Lower lobe of right lung (tissue), 2 donors: ENCODE results near the gene LTB4R2. TPM values are rescaled to one million over a fixed set of nuclear protein-coding genes. Genes with fewer than 3 reads are reported as not detected.

Source experiments
- ATAC-seq, 2 donors: fragments of 200-7000 bp; cut with Tn5 transposase; one replicate each; pipeline ENCODE4 v1.9.1; 2020 to 2022; ENCODE audit warnings: mild to moderate bottlenecking in 2 of 2, moderate library complexity in 2 of 2
- DNase-seq: peaks from one replicate; pipeline ENCODE4 v3.0.0-alpha.2; 2020
- H3K27ac ChIP-seq: fragments of 200-600 bp; one replicate; pipeline ENCODE4 v1.8.0; 2022
- H3K27me3 ChIP-seq: fragments of 200-600 bp; one replicate; pipeline ENCODE4 v1.8.0; 2022; ENCODE audit warnings: low read depth
- H3K36me3 ChIP-seq: fragments of 200-600 bp; one replicate; pipeline ENCODE4 v1.8.0; 2022; ENCODE audit warnings: mild to moderate bottlenecking
- H3K4me1 ChIP-seq: fragments of 200-600 bp; one replicate; pipeline ENCODE4 v1.8.0; 2022
- H3K4me3 ChIP-seq: fragments of 200-600 bp; one replicate; pipeline ENCODE4 v1.8.0; 2022; ENCODE audit warnings: mild to moderate bottlenecking
- H3K9me3 ChIP-seq: fragments of 200-600 bp; one replicate; pipeline ENCODE4 v1.8.0; 2022
- intact Hi-C: fragments of 100-400 bp; cut with DNase I; formaldehyde crosslinking; loops from one replicate; pipeline ENCODE4 v1.11.0; 2022
- total RNA-seq: library from RNA; stranded (reverse); fragmentation: NEBNext Ultra II Directional; extraction: Animal tissue kit (Norgen Biotek cat#: 25700); gene quantifications from one replicate; pipeline ENCODE4 v1.2.1, GENCODE V29; 2021
- TF ChIP-seq, protein P1 (sequence below): fragments of 200-600 bp; IDR thresholded peaks from one replicate; pipeline ENCODE4 v1.8.0; 2022; ENCODE audit warnings: antibody characterized with exemption, mild to moderate bottlenecking
- donor health status: DM: no; HTN: yes; CAD: no; lungs with severe emphysema.

Gene LTB4R2
- total RNA-seq, 1 donor from 2014 or later = 5.9 TPM

DNA sequence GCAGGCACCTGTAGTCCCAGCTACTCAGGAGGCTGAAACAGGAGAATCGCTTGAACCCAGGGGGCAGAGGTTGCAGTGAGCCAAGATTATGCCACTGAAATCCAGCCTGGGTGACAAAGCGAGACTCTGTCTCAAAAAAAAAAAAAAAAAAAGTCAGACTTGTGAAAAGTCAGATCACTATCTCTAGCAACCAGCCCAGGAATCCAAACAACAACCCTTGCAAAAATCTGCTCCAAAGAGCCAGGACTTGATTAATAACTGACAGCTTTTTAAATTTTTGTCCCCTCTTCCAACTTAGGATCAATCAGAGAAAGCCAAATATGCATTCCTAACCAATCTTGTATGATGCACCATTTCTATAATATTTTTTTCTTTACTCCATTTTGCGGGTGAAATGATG lies 50.3 kb downstream of the LTB4R2 start:
- Histone ChIP-seq H3K4me1 (peaks cover 5% of the 10 kb centered on the region), H3K27ac (no peak overlapping the region), H3K4me3 (no peak overlapping the region), H3K36me3 (no peaks in the 10 kb centered on the region), H3K9me3 (no peaks in the 10 kb centered on the region), H3K27me3 (no peaks in the 10 kb centered on the region)
- intact Hi-C loops = loop anchor here (10.0 kb wide), 1 partner anchor 55 kb away; no protein-coding TSS in a partner anchor
- ATAC-seq (no peak), DNase-seq (no peak)
- TF ChIP-seq, protein P1, sequence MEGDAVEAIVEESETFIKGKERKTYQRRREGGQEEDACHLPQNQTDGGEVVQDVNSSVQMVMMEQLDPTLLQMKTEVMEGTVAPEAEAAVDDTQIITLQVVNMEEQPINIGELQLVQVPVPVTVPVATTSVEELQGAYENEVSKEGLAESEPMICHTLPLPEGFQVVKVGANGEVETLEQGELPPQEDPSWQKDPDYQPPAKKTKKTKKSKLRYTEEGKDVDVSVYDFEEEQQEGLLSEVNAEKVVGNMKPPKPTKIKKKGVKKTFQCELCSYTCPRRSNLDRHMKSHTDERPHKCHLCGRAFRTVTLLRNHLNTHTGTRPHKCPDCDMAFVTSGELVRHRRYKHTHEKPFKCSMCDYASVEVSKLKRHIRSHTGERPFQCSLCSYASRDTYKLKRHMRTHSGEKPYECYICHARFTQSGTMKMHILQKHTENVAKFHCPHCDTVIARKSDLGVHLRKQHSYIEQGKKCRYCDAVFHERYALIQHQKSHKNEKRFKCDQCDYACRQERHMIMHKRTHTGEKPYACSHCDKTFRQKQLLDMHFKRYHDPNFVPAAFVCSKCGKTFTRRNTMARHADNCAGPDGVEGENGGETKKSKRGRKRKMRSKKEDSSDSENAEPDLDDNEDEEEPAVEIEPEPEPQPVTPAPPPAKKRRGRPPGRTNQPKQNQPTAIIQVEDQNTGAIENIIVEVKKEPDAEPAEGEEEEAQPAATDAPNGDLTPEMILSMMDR = no peak

DNA sequence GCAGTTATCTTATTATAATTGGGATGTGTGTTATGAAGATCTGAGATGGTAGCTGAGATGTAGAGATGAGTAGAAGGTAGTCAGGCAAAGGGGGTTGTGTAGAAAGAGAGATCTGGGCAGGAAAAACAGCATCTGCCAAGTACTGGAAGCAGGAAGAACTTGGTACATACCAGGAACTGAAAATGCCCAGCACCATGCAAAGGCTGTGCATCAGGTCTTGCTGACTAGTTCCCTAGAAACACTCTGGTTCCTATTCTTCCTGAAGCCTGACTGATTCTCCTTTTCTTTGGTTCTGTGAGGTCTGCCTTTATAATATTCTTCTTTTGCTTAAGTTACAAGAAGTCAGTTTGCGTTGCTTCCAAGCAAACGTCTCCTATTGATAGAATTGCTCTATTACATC lies 51.4 kb downstream of the LTB4R2 start:
- intact Hi-C loops = loop anchor here (10.0 kb wide), 1 partner anchor 53 kb away; no protein-coding TSS in a partner anchor
- ATAC-seq = no peak

More for the DNA sequence above, 51.4 kb downstream of the LTB4R2 start:
- Histone ChIP-seq H3K36me3 (no peaks in the 10 kb centered on the region), H3K4me3 (no peak overlapping the region), H3K27ac (no peak overlapping the region), H3K27me3 (peaks cover 3% of the 10 kb centered on the region), H3K4me1 (peaks cover 15% of the 10 kb centered on the region), H3K9me3 (no peaks in the 10 kb centered on the region)
- DNase-seq = no peak
- TF ChIP-seq, protein P1 = no peak

Other genes with a start within 250 kb of the LTB4R2 start
- not detected for gene CPNE6, start 238.6 kb upstream of the LTB4R2 start, total RNA-seq
- 42.8 TPM for gene PCK2, start 215.8 kb upstream of the LTB4R2 start, total RNA-seq
- 64.9 TPM for gene DCAF11, start 195.4 kb upstream of the LTB4R2 start, total RNA-seq
- gene NRL, start 195.2 kb upstream of the LTB4R2 start, total RNA-seq = 2.0 TPM
- 0.97 TPM for gene FITM1, start 179.5 kb upstream of the LTB4R2 start, total RNA-seq
- gene PSME1, start 173.9 kb upstream of the LTB4R2 start, total RNA-seq = 198 TPM
- 9.3 TPM for gene EMC9, start 168.5 kb upstream of the LTB4R2 start, total RNA-seq
- 144 TPM for gene PSME2, start 163.5 kb upstream of the LTB4R2 start, total RNA-seq
- gene RNF31, start 162.6 kb upstream of the LTB4R2 start, total RNA-seq = 67.3 TPM
- gene IRF9, start 148.9 kb upstream of the LTB4R2 start, total RNA-seq = 158 TPM
- 18.4 TPM for gene REC8, start 138.1 kb upstream of the LTB4R2 start, total RNA-seq
- gene IPO4, start 121.3 kb upstream of the LTB4R2 start, total RNA-seq = 18.3 TPM
- 48.9 TPM for gene TM9SF1, start 114.7 kb upstream of the LTB4R2 start, total RNA-seq
- 0.74 TPM for gene TSSK4, start 104.4 kb upstream of the LTB4R2 start, total RNA-seq
- 41.9 TPM for gene CHMP4A, start 96.7 kb upstream of the LTB4R2 start, total RNA-seq
- 13.3 TPM for gene MDP1, start 94.1 kb upstream of the LTB4R2 start, total RNA-seq
- gene NEDD8, start 77.8 kb upstream of the LTB4R2 start, total RNA-seq = 132 TPM
- gene GMPR2, start 77.2 kb upstream of the LTB4R2 start, total RNA-seq = 72.3 TPM
- 85.7 TPM for gene TINF2, start 67.5 kb upstream of the LTB4R2 start, total RNA-seq
- gene TGM1, start 47.0 kb upstream of the LTB4R2 start, total RNA-seq = 5.9 TPM
- gene RABGGTA, start 38.5 kb upstream of the LTB4R2 start, total RNA-seq = 50.4 TPM
- 22.7 TPM for gene DHRS1, start 10.4 kb upstream of the LTB4R2 start, total RNA-seq
- 22.0 TPM for gene NOP9, start 10.3 kb upstream of the LTB4R2 start, total RNA-seq
- 16.4 TPM for gene CIDEB, start 2.2 kb upstream of the LTB4R2 start, total RNA-seq
- gene LTB4R, start 1.4 kb downstream of the LTB4R2 start, total RNA-seq = 14.1 TPM
- gene ADCY4, start 24.9 kb downstream of the LTB4R2 start, total RNA-seq = 42.7 TPM
- gene RIPK3, start 29.9 kb downstream of the LTB4R2 start, total RNA-seq = 27.9 TPM
- 37.0 TPM for gene NFATC4, start 58.0 kb downstream of the LTB4R2 start, total RNA-seq
- 17.9 TPM for gene NYNRIN, start 88.9 kb downstream of the LTB4R2 start, total RNA-seq
- 2.3 TPM for gene CBLN3, start 119.5 kb downstream of the LTB4R2 start, total RNA-seq
- gene KHNYN, start 119.8 kb downstream of the LTB4R2 start, total RNA-seq = 61.4 TPM
- gene SDR39U1, start 132.6 kb downstream of the LTB4R2 start, total RNA-seq = 61.6 TPM
- gene CMA1, start 198.1 kb downstream of the LTB4R2 start, total RNA-seq = 2.4 TPM